SK-N-SH (cell line): ENCODE data around the gene PODXL.

Experiments
- CHD2 ChIP-seq: fragments of 150-350 bp; IDR thresholded peaks from 2 replicates; pipeline ENCODE4 v1.6.1; 2018; ENCODE audit warnings: low read length; ENCODE audit not compliant: partially characterized antibody
- EP300 ChIP-seq, 2 experiments: IDR thresholded peaks; 2 replicates each; pipeline versions ENCODE4 v1.4.0 to v1.6.1; 2012; ENCODE audit warnings: borderline replicate concordance in 1 of 2, low read depth in 1 of 2, low read length in 1 of 2
- EZH2phosphoT487 ChIP-seq: fragments of 200-600 bp; sonication (generic); IDR thresholded peaks from 2 replicates; pipeline ENCODE4 v1.6.1; 2017; ENCODE audit warnings: low read depth, mixed run types, mild to moderate bottlenecking, antibody characterized with exemption, moderate library complexity, borderline replicate concordance
- JUND ChIP-seq: IDR thresholded peaks from 2 replicates; pipeline ENCODE4 v1.4.0; 2012
- MEF2A ChIP-seq: IDR thresholded peaks from 2 replicates; pipeline ENCODE4 v1.4.0; 2012; ENCODE audit warnings: low read depth, borderline replicate concordance
- MXI1 ChIP-seq: IDR thresholded peaks from 2 replicates; pipeline ENCODE4 v1.6.1; 2012; ENCODE audit warnings: mild to moderate bottlenecking, low read depth, low read length, improper control_type of control experiment
- RFX5 ChIP-seq: IDR thresholded peaks from 2 replicates; pipeline ENCODE4 v1.6.1; 2012; ENCODE audit warnings: mild to moderate bottlenecking, improper control_type of control experiment, low read length
- SIN3A ChIP-seq: IDR thresholded peaks from 2 replicates; pipeline ENCODE4 v1.6.1; 2012; ENCODE audit warnings: low read depth, mild to moderate bottlenecking, low read length, moderate library complexity, borderline replicate concordance
- TAF1 ChIP-seq: IDR thresholded peaks from 2 replicates; pipeline ENCODE4 v1.6.1; 2012; ENCODE audit warnings: low read depth, mild to moderate bottlenecking, low read length, moderate library complexity, borderline replicate concordance
- YY1 ChIP-seq: IDR thresholded peaks from 2 replicates; pipeline ENCODE4 v1.4.0; 2012; ENCODE audit warnings: low read depth, mild to moderate bottlenecking
- TF ChIP-seq, protein P1 (sequence below): fragments of 200-600 bp; sonication (generic); IDR thresholded peaks from 2 replicates; pipeline ENCODE4 v1.6.1; 2017; ENCODE audit warnings: antibody characterized with exemption, mild to moderate bottlenecking, moderate library complexity
- TF ChIP-seq, protein P2 (sequence below): IDR thresholded peaks from 2 replicates; pipeline ENCODE4 v1.4.0; 2012; ENCODE audit warnings: low read depth
- TF ChIP-seq, protein P3 (sequence below): fragments of 150-350 bp; IDR thresholded peaks from 2 replicates; pipeline ENCODE4 v1.6.1; 2017; ENCODE audit warnings: antibody characterized with exemption, low read length, low read depth, borderline replicate concordance
- TF ChIP-seq, protein P4 (sequence below): IDR thresholded peaks from 2 replicates; pipeline ENCODE4 v1.6.1; 2012; ENCODE audit warnings: mild to moderate bottlenecking, low read depth, low read length, moderate library complexity

DNA sequence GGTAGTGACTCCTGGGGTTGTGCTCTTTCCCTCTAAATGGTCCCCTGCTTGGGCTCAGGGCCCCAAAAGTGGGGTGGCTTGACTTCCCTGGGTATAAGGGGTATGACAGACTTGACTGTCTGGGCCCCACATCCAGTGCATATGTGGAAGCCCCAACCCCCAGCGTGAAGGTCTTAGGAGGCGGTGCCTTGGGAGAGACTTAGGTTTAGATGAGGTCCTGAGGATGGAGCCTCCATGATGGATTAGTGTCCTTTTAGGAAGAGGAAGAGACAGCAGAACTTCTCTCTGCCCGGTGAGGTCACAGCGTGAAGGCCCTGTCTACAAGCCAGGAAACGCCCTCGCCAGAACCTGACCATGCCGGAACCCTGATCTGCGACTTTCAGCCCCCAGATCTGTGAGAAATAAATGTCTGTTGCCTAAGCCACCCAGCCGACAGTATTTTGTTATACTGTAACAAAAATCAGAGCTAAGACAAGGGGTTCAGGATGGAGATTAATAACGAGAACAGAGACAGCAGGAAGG lies 23.8 kb downstream of the PODXL start:
- TF ChIP-seq, protein P1, sequence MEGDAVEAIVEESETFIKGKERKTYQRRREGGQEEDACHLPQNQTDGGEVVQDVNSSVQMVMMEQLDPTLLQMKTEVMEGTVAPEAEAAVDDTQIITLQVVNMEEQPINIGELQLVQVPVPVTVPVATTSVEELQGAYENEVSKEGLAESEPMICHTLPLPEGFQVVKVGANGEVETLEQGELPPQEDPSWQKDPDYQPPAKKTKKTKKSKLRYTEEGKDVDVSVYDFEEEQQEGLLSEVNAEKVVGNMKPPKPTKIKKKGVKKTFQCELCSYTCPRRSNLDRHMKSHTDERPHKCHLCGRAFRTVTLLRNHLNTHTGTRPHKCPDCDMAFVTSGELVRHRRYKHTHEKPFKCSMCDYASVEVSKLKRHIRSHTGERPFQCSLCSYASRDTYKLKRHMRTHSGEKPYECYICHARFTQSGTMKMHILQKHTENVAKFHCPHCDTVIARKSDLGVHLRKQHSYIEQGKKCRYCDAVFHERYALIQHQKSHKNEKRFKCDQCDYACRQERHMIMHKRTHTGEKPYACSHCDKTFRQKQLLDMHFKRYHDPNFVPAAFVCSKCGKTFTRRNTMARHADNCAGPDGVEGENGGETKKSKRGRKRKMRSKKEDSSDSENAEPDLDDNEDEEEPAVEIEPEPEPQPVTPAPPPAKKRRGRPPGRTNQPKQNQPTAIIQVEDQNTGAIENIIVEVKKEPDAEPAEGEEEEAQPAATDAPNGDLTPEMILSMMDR = no peak
- TF ChIP-seq TAF1 = no peak
- TF ChIP-seq YY1 = no peak
- no peak for TF ChIP-seq EP300 (IDR thresholded peaks at IDR 0.05; ENCODE audit: borderline replicate concordance in 1 of 2, low read depth in 1 of 2, low read length in 1 of 2)
- TF ChIP-seq MEF2A = no peak
- no peak for TF ChIP-seq JUND
- TF ChIP-seq CHD2 = no peak
- TF ChIP-seq, protein P2, sequence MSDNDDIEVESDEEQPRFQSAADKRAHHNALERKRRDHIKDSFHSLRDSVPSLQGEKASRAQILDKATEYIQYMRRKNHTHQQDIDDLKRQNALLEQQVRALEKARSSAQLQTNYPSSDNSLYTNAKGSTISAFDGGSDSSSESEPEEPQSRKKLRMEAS = no peak
- TF ChIP-seq, protein P3, sequence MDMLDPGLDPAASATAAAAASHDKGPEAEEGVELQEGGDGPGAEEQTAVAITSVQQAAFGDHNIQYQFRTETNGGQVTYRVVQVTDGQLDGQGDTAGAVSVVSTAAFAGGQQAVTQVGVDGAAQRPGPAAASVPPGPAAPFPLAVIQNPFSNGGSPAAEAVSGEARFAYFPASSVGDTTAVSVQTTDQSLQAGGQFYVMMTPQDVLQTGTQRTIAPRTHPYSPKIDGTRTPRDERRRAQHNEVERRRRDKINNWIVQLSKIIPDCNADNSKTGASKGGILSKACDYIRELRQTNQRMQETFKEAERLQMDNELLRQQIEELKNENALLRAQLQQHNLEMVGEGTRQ = no peak
- no peak for TF ChIP-seq RFX5
- TF ChIP-seq, protein P4, sequence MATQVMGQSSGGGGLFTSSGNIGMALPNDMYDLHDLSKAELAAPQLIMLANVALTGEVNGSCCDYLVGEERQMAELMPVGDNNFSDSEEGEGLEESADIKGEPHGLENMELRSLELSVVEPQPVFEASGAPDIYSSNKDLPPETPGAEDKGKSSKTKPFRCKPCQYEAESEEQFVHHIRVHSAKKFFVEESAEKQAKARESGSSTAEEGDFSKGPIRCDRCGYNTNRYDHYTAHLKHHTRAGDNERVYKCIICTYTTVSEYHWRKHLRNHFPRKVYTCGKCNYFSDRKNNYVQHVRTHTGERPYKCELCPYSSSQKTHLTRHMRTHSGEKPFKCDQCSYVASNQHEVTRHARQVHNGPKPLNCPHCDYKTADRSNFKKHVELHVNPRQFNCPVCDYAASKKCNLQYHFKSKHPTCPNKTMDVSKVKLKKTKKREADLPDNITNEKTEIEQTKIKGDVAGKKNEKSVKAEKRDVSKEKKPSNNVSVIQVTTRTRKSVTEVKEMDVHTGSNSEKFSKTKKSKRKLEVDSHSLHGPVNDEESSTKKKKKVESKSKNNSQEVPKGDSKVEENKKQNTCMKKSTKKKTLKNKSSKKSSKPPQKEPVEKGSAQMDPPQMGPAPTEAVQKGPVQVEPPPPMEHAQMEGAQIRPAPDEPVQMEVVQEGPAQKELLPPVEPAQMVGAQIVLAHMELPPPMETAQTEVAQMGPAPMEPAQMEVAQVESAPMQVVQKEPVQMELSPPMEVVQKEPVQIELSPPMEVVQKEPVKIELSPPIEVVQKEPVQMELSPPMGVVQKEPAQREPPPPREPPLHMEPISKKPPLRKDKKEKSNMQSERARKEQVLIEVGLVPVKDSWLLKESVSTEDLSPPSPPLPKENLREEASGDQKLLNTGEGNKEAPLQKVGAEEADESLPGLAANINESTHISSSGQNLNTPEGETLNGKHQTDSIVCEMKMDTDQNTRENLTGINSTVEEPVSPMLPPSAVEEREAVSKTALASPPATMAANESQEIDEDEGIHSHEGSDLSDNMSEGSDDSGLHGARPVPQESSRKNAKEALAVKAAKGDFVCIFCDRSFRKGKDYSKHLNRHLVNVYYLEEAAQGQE = no peak
- no peak for TF ChIP-seq SIN3A
- TF ChIP-seq EZH2phosphoT487 = no peak
- no peak for TF ChIP-seq MXI1
